Activated CD4-positive, alpha-beta T cell treated with anti-CD3 and anti-CD28 coated beads, Interleukin-2, amount 50 U/mL, for 16 hours (primary cell): Measurements from ENCODE around the gene PBX4.

Experiments
- DNase-seq: peaks from one replicate; pipeline ENCODE4 v3.0.0-alpha.2; 2020

The PBX4 gene

GRCh38 chr19:19553670-19554069 is 64.8 kb downstream of the PBX4 start:
- DNase-seq: no peak

- DNase-seq: no peak
Observed at GRCh38 chr19:19552798-19553197, 65.7 kb downstream of the PBX4 start.

GRCh38 chr19:19551853-19552192 is 66.7 kb downstream of the PBX4 start:
- no peak for DNase-seq

- DNase-seq: no peak
Observed at GRCh38 chr19:19550972-19551852, 67.3 kb downstream of the PBX4 start.

GRCh38 chr19:19550485-19550929 is 68.0 kb downstream of the PBX4 start:
- DNase-seq: no peak

- DNase-seq: no peak
Observed at GRCh38 chr19:19549804-19550464, 68.6 kb downstream of the PBX4 start.

GRCh38 chr19:19548915-19549759 is 69.3 kb downstream of the PBX4 start:
- no peak for DNase-seq

GRCh38 chr19:19547674-19548336 is 70.7 kb downstream of the PBX4 start:
- DNase-seq: no peak

- no peak for DNase-seq
Observed at GRCh38 chr19:19546751-19547162, 71.7 kb downstream of the PBX4 start.

- DNase-seq: no peak
Observed at GRCh38 chr19:19545707-19546106, 72.8 kb downstream of the PBX4 start.

GRCh38 chr19:19544954-19545591 is 73.4 kb downstream of the PBX4 start:
- no peak for DNase-seq

- no peak for DNase-seq
Observed at GRCh38 chr19:19544257-19544953, 74.1 kb downstream of the PBX4 start.

- no peak for DNase-seq
Observed at GRCh38 chr19:19543640-19544039, 74.8 kb downstream of the PBX4 start.

GRCh38 chr19:19543101-19543500 is 75.4 kb downstream of the PBX4 start:
- no peak for DNase-seq

- no peak for DNase-seq
Observed at GRCh38 chr19:19542507-19542906, 76.0 kb downstream of the PBX4 start.

- DNase-seq: no peak
Observed at GRCh38 chr19:19541616-19542015, 76.9 kb downstream of the PBX4 start.

GRCh38 chr19:19540715-19541515 is 77.6 kb downstream of the PBX4 start:
- peak; percentile 72 for DNase-seq

GRCh38 chr19:19540064-19540714 is 78.3 kb downstream of the PBX4 start:
- peak; percentile 84 for DNase-seq

- no peak for DNase-seq
Observed at GRCh38 chr19:19539698-19540063, 78.8 kb downstream of the PBX4 start.

- no peak for DNase-seq
Observed at GRCh38 chr19:19538785-19539166, 79.7 kb downstream of the PBX4 start.
